Subcutaneous abdominal adipose tissue (tissue), 5 donors: ENCODE measurements around the gene CPNE6.

Experiments used
- H3K27ac ChIP-seq: one replicate; pipeline ENCODE4 v1.7.0; 2013; ENCODE audit warnings: low read depth, mild to moderate bottlenecking, inconsistent platforms, low read length, moderate library complexity
- H3K27me3 ChIP-seq, 5 donors: one replicate each; pipeline ENCODE4 v1.7.0; 2013; ENCODE audit warnings: low read length in 5 of 5, inconsistent platforms in 1 of 5; ENCODE audit not compliant: control insufficient read depth in 5 of 5, insufficient read depth in 4 of 5
- H3K36me3 ChIP-seq, 5 donors: one replicate each; pipeline ENCODE4 v1.7.0; 2013; ENCODE audit warnings: low read length in 5 of 5; ENCODE audit not compliant: control insufficient read depth in 5 of 5, insufficient read depth in 5 of 5
- H3K4me1 ChIP-seq, 5 donors: one replicate each; pipeline ENCODE4 v1.7.0; 2013; ENCODE audit warnings: low read length in 5 of 5, mild to moderate bottlenecking in 3 of 5, moderate library complexity in 1 of 5; ENCODE audit not compliant: control insufficient read depth in 5 of 5, insufficient read depth in 5 of 5
- H3K4me3 ChIP-seq, 5 donors: one replicate each; pipeline ENCODE4 v1.7.0; 2013; ENCODE audit warnings: low read length in 5 of 5, low read depth in 1 of 5
- H3K9ac ChIP-seq, 5 donors: one replicate each; pipeline ENCODE4 v1.7.0; 2013; ENCODE audit warnings: low read length in 5 of 5, mild to moderate bottlenecking in 4 of 5, moderate library complexity in 3 of 5
- H3K9me3 ChIP-seq, 5 donors: one replicate each; pipeline ENCODE4 v1.7.0; 2013; ENCODE audit warnings: low read length in 5 of 5; ENCODE audit not compliant: control insufficient read depth in 5 of 5
- donor health status: healthy.
- donor health status: healthy.
- donor health status: healthy.
- donor health status: healthy.
- donor health status: healthy.

Gene CPNE6

DNA sequence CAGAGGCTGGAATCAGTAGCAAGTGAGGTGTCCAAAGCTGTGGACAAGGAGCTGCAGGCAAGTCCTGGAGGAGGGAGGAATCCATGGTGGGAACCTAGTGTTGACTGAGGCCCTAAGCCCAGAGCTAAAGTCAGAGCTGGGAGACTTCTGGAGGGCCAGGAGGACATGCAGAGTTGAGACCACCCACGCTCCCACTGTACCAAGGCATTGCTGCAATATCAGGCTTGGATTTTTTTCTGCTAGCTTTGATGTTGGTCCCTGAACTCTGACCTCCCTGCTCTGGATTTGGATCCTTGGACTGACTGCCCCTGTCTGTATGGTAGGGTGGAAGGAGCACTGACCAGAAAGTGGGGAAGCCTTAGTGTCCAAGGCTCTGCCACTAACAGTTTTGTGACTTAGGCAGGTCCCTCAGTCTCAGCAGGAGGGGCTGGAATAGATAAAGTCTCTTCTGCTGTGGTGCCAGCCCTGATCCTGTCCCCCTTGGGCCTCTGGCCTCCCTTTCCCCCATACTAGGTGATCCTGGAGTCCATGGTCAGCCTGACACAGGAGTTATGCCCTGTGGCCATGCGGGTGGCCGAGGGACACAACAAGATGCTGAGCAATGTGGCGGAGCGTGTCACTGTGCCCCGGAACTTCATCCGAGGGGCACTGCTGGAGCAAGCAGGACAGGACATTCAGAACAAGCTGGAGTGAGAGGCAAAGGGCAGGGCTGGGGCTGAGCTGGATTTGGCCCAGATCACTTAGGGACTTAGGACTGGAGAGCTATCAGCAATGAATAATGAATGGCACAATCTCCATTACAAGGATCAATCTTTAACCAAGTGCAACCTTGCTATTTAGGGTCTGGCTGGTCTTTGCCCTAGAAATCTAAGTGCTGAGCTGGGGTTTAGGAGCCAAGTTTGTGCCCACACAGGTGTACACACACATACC is 10.1 kb upstream of the CPNE6 start:
- Histone ChIP-seq H3K27me3 (peaks cover 0 to 3% (median 0%) of the 10 kb centered on the region in 5 donors), H3K9me3 (no peaks in the 10 kb centered on the region), H3K27ac (no peak overlapping the region), H3K4me3 (no peak overlapping the region), H3K36me3 (no peaks in the 10 kb centered on the region), H3K4me1 (peaks cover 0 to 2% (median 0%) of the 10 kb centered on the region in 5 donors), H3K9ac (no peak overlapping the region)

DNA sequence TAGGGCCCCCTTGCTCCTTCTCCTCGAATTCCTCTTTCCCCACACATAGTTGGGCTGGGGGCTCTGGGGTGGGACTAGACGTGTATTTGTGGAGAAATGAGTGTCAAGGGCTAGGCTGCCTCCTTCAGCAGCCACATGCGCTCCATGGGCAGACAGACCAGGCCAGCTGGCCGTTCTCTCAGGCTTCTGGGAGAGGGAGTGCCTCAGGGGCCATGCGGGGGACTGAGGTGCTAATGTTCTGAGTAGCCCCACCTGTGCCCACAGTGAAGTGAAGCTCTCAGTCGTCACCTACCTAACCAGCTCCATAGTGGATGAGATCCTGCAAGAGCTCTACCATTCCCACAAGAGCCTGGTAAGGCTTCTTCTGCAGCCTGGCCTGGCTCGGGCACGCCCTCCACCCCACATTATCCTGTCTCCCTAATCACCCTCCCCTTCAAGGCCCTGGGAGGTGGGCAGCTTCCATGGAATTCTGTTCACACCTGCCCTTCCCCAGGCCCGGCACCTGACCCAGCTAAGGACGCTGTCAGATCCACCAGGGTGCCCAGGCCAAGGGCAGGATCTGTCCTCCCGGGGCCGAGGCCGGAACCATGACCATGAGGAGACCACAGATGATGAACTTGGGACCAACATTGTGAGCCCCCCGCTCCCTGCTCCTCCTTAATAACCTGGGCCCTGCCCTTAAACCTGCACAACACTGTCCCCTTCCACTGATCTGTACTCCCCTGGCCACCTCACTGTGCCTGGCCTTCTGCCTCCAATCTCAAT is 9.0 kb upstream of the CPNE6 start:
- Histone ChIP-seq H3K4me1 (peaks cover 0 to 2% (median 0%) of the 10 kb centered on the region in 5 donors), H3K36me3 (no peaks in the 10 kb centered on the region), H3K27ac (no peak overlapping the region), H3K27me3 (no peaks in the 10 kb centered on the region), H3K9me3 (no peaks in the 10 kb centered on the region), H3K4me3 (no peak overlapping the region), H3K9ac (no peak overlapping the region)

GRCh38 chr14:24063263-24063836 is 8.0 kb upstream of the CPNE6 start:
- no peak overlapping the region for H3K4me3 ChIP-seq
- no peak overlapping the region for H3K27ac ChIP-seq
- H3K4me1 ChIP-seq, result peaks cover 0 to 8% (median 0%) of the 10 kb centered on the region in 5 donors
- no peaks in the 10 kb centered on the region for H3K27me3 ChIP-seq
- no peaks in the 10 kb centered on the region for H3K9me3 ChIP-seq
- no peaks in the 10 kb centered on the region for H3K36me3 ChIP-seq
- H3K9ac ChIP-seq, result no peak overlapping the region

DNA sequence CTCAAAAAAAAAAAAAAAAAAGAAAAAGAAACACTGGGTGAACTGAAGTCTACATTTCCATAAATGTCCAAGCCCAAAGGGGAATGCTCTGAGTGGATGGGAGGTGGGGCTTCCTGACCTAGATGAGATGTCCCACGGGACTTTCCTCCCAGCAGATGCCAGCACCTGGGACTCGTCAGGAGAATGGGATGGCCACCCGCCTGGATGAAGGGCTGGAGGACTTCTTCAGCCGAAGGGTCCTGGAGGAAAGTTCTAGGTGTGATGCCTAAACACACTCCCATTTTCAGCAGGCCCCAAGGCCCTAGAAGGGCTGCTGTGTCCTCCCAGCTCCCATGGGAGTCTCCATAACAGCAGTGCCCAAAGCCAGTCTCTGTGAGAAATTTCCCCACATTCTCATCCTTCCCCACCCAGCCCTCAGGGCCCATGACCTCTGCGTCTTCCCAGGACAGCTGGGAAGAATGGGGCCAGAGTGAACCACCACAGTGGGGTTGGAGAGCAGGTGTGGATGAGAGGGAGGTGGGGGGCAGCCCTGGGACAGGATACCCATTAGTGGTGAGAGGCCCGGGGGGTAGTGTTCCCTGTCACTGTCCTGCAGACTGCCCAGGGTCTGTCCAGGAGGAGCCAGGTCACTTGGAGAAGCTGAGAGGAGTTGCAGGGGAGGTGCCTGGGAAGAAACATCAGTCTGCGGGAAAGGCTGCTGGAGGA is 7.1 kb upstream of the CPNE6 start:
- H3K27me3 ChIP-seq, result no peaks in the 10 kb centered on the region
- H3K9ac ChIP-seq, result no peak overlapping the region
- no peak overlapping the region for H3K27ac ChIP-seq
- no peaks in the 10 kb centered on the region for H3K36me3 ChIP-seq
- peaks cover 0 to 8% (median 0%) of the 10 kb centered on the region in 5 donors for H3K4me1 ChIP-seq
- H3K9me3 ChIP-seq, result no peaks in the 10 kb centered on the region
- no peak overlapping the region for H3K4me3 ChIP-seq

GRCh38 chr14:24064856-24065255 is 6.5 kb upstream of the CPNE6 start:
- Histone ChIP-seq H3K4me3 (no peak overlapping the region), H3K36me3 (no peaks in the 10 kb centered on the region), H3K4me1 (peaks cover 0 to 8% (median 0%) of the 10 kb centered on the region in 5 donors), H3K9me3 (no peaks in the 10 kb centered on the region), H3K27me3 (peaks cover 0 to under 1% (median 0%) of the 10 kb centered on the region in 5 donors), H3K9ac (no peak overlapping the region), H3K27ac (no peak overlapping the region)

DNA sequence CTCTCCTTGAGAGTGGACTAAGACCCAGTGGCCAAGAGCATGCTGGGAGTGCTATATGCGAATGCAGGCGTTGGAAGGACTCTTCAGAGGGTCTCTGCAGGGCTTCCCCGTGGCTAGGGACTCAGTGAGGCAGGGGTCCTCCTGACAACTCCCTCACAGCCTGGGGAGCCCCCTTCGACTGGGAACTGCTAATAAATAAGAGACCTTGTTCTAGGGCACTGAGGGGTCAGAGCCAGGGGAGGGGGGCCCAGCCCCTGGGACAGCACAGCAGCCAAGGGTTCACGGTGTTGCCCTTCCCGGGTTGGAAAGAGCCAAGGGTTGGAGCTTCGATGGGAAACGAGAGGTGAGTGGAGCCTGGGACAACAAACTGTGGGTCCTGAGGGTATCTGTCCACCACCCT is 6.0 kb upstream of the CPNE6 start:
- Histone ChIP-seq H3K4me3 (no peak overlapping the region), H3K9ac (no peak overlapping the region), H3K9me3 (no peaks in the 10 kb centered on the region), H3K27ac (no peak overlapping the region), H3K4me1 (peaks cover 0 to 8% (median 0%) of the 10 kb centered on the region in 5 donors), H3K36me3 (no peaks in the 10 kb centered on the region), H3K27me3 (peaks cover 0 to 6% (median 2%) of the 10 kb centered on the region in 5 donors)

DNA sequence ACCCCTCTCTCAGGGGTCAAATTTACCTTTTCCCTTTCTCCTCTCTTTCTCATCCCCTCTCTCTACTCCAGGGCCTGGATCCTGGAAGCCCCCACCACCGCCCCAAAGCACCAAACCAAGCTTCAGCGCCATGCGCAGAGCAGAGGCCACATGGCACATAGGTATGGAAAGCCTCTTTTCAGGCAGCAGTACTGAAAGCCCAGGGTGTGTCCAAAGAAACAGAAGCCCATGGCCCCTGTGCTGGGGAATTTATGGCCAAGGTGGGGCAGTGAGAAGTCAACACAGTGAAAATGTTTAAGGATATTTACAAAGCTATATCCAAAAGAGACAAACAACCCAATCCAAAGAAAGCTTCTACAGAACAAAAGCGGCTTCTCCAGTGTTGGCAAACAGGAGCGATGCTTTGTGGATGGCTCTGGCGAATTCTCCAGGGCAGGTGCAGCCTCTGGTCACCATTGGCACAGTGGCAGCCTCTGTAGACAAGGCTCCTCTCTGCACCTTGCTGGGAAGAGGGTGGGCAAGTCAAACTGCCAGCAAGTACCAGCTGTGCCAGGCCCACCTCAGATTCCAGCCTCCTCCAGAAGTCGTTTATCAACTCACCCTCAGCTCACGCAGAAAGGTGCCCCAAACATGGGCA is 4.7 kb upstream of the CPNE6 start:
- Histone ChIP-seq H3K27me3 (peaks cover 0 to 12% (median 9%) of the 10 kb centered on the region in 5 donors), H3K4me3 (no peak overlapping the region), H3K9ac (no peak overlapping the region), H3K36me3 (no peaks in the 10 kb centered on the region), H3K9me3 (no peaks in the 10 kb centered on the region), H3K4me1 (peaks cover 0 to 8% (median 0%) of the 10 kb centered on the region in 5 donors), H3K27ac (no peak overlapping the region)

- Histone ChIP-seq H3K36me3 (no peaks in the 10 kb centered on the region), H3K27ac (no peak overlapping the region), H3K9me3 (no peaks in the 10 kb centered on the region), H3K9ac (no peak overlapping the region), H3K4me1 (peaks cover 0 to 8% (median 0%) of the 10 kb centered on the region in 5 donors), H3K27me3 (peaks cover 8 to 17% (median 17%) of the 10 kb centered on the region in 5 donors), H3K4me3 (no peak overlapping the region)
These were observed 4.0 kb upstream of the CPNE6 start for GRCh38 chr14:24067133-24068082.
